ENCODE results near the gene GORASP1.

The GORASP1 gene

GRCh38 chr3:39098473-39099000 lies 8.9 kb downstream of the GORASP1 start:
- no peaks in the 10 kb centered on the region for H3K9me3 ChIP-seq (ENCODE audit: control insufficient read depth in 1 of 2, low read length in 2 of 2)
- peaks cover 0 to 11% of the 10 kb centered on the region in 2 donors for H3K4me1 ChIP-seq (ENCODE audit: control insufficient read depth in 1 of 2, insufficient read depth in 2 of 2, low read length in 2 of 2)
- H3K4me3 ChIP-seq (ENCODE audit: low read depth in 1 of 2, low read length in 2 of 2): no peak overlapping the region
- H3K27ac ChIP-seq (ENCODE audit: low read length): no peak overlapping the region
- H3K36me3 ChIP-seq (ENCODE audit: control insufficient read depth in 1 of 2, insufficient read depth in 2 of 2, low read length in 2 of 2): peaks cover 56 to 72% of the 10 kb centered on the region in 2 donors
- H3K27me3 ChIP-seq (ENCODE audit: low read depth, low read length): no peaks in the 10 kb centered on the region

DNA sequence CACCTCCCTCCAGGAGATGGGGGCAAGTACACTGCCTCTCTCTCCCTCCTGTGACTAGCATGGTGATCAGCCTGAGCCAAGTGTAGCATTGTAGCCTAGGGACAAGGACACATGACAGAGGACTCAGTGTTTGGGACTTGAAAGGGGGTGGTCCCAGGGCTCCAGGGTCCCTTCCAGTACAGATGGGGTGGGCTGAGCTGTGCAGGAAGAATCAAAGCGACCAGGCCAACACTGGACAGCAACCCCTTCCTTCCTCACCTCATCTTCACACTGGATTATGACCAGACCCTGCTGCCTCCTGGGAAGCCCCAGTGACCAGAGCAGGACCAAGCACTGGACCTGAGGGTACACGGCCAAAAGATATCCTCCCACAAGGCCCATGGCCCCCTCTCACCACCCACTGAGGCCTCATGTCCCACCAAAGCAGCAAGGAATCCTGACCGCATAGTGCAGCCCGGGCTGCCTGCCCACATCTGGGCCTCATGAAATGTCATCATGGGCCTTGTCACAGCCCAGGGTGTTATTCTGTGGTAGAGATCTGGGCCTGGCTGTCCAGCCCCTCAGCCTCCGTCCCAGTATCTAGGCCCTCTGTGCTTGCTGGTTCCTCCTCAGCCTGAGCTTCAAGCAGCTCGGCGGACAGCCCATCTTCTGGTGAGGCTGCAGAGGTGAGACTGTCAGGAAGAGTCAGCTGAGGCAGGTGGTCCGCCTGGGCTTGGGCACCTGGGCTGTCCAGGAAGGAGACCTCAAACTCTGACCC lies 9.5 kb downstream of the GORASP1 start:
- peaks cover 0 to 8% of the 10 kb centered on the region in 2 donors for H3K4me1 ChIP-seq (ENCODE audit: control insufficient read depth in 1 of 2, insufficient read depth in 2 of 2, low read length in 2 of 2)
- no peaks in the 10 kb centered on the region for H3K9me3 ChIP-seq (ENCODE audit: control insufficient read depth in 1 of 2, low read length in 2 of 2)
- H3K36me3 ChIP-seq (ENCODE audit: control insufficient read depth in 1 of 2, insufficient read depth in 2 of 2, low read length in 2 of 2): peaks cover 61 to 78% of the 10 kb centered on the region in 2 donors
- no peaks in the 10 kb centered on the region for H3K27me3 ChIP-seq (ENCODE audit: low read depth, low read length)
- no peak overlapping the region for H3K4me3 ChIP-seq (ENCODE audit: low read depth in 1 of 2, low read length in 2 of 2)
- no peak overlapping the region for H3K27ac ChIP-seq (ENCODE audit: low read length)

DNA sequence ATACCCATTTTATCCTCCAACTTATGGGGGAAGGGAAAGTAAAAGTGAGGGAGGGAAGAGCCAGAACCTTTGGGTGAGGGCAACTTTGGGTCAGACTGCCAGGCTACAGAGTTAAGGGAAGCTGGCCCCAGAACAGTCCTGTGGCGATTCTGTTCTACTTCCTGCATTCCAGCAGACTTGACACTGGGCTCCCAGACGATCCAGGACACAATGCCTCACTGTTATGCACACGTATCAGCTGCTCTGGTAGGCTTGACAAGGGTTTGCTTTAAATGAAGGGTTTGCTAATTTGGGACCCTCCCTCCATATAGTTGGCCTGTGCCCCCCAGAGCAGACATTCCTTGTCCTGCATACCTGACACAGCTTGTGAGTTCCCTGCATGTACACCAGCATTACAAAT lies 10.7 kb downstream of the GORASP1 start:
- no peak overlapping the region for H3K27ac ChIP-seq (ENCODE audit: low read length)

DNA sequence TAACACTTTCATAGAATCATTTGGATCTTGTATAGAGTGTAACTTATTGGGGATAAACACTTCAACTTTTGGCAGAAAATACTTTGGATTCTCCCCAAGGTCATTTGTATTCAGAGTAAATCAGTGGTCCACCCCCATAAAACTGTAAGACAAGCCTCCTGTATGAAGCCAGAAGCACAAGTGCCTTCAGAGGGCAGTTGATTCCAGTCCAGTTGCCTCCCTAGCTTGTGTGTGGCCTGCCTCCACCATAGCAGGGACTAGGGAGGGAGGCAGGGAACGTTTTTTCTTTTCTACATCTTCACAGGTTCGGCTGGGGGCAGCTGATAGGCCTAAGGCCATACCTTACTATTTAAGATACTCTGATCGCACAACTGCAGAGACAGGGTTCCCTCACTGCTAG lies 11.6 kb downstream of the GORASP1 start:
- Histone ChIP-seq H3K36me3 (ENCODE audit: control insufficient read depth in 1 of 2, insufficient read depth in 2 of 2, low read length in 2 of 2) (peaks cover 77 to 94% of the 10 kb centered on the region in 2 donors), H3K27me3 (ENCODE audit: low read depth, low read length) (no peaks in the 10 kb centered on the region), H3K4me3 (ENCODE audit: low read depth in 1 of 2, low read length in 2 of 2) (no peak overlapping the region), H3K27ac (ENCODE audit: low read length) (no peak overlapping the region), H3K4me1 (ENCODE audit: control insufficient read depth in 1 of 2, insufficient read depth in 2 of 2, low read length in 2 of 2) (no peaks in the 10 kb centered on the region), H3K9me3 (ENCODE audit: control insufficient read depth in 1 of 2, low read length in 2 of 2) (no peaks in the 10 kb centered on the region)

More for the DNA sequence above, 10.7 kb downstream of the GORASP1 start:
- Histone ChIP-seq H3K9me3 (ENCODE audit: control insufficient read depth in 1 of 2, low read length in 2 of 2) (no peaks in the 10 kb centered on the region), H3K36me3 (ENCODE audit: control insufficient read depth in 1 of 2, insufficient read depth in 2 of 2, low read length in 2 of 2) (peaks cover 70 to 88% of the 10 kb centered on the region in 2 donors), H3K27me3 (ENCODE audit: low read depth, low read length) (no peaks in the 10 kb centered on the region), H3K4me1 (ENCODE audit: control insufficient read depth in 1 of 2, insufficient read depth in 2 of 2, low read length in 2 of 2) (peaks cover 0 to 6% of the 10 kb centered on the region in 2 donors), H3K4me3 (ENCODE audit: low read depth in 1 of 2, low read length in 2 of 2) (no peak overlapping the region)

- Histone ChIP-seq H3K36me3 (ENCODE audit: control insufficient read depth in 1 of 2, insufficient read depth in 2 of 2, low read length in 2 of 2) (peaks cover 78 to 92% of the 10 kb centered on the region in 2 donors), H3K27ac (ENCODE audit: low read length) (no peak overlapping the region)
Measured at GRCh38 chr3:39094851-39095677, 12.4 kb downstream of the GORASP1 start.

DNA sequence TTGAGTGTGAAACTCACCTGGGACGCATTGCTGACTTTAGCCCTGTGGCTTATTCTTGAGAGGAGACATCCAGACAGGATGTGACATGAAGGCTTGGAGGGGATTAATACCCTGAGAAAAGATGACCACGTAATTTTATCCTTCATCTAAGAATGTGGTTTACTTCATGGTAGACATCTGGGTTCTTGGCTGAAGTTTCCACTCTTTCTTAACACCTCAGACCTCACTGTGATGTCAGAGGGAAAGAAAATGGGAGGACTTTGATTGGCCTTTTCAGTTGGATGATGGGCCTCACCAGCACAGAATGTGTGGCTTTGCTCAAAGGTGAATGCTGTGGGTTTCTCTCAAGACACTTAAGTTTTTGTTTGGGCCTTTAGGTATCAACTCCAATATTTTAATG lies 16.5 kb downstream of the GORASP1 start:
- Histone ChIP-seq H3K27ac (ENCODE audit: low read length) (no peak overlapping the region), H3K4me1 (ENCODE audit: control insufficient read depth in 1 of 2, insufficient read depth in 2 of 2, low read length in 2 of 2) (no peaks in the 10 kb centered on the region), H3K4me3 (ENCODE audit: low read depth in 1 of 2, low read length in 2 of 2) (no peak overlapping the region), H3K27me3 (ENCODE audit: low read depth, low read length) (no peaks in the 10 kb centered on the region), H3K9me3 (ENCODE audit: control insufficient read depth in 1 of 2, low read length in 2 of 2) (no peaks in the 10 kb centered on the region), H3K36me3 (ENCODE audit: control insufficient read depth in 1 of 2, insufficient read depth in 2 of 2, low read length in 2 of 2) (peaks cover 81 to 88% of the 10 kb centered on the region in 2 donors)

More at GRCh38 chr3:39094851-39095677, 12.4 kb downstream of the GORASP1 start:
- H3K4me3 ChIP-seq (ENCODE audit: low read depth in 1 of 2, low read length in 2 of 2): no peak overlapping the region
- no peaks in the 10 kb centered on the region for H3K4me1 ChIP-seq (ENCODE audit: control insufficient read depth in 1 of 2, insufficient read depth in 2 of 2, low read length in 2 of 2)
- H3K27me3 ChIP-seq (ENCODE audit: low read depth, low read length): no peaks in the 10 kb centered on the region
- no peaks in the 10 kb centered on the region for H3K9me3 ChIP-seq (ENCODE audit: control insufficient read depth in 1 of 2, low read length in 2 of 2)

DNA sequence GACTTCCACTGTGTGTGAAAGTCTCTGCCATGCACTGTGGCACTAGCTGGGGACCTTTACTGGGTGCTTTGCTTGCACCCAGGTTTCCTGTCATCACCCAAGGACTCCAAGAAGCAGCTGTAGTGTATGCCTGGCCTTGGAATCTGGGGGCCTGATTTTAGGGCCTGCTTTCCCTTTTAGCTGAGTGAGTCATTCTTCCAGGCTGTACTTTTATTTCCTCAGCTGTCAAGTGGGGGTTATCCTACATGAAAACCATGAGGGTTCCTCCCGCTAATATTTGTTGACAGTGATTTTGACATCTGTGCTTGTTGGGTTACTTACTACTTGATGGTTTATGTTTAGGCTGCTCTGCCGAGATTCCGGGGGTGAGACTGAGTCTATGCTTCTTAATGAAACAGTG lies 18.5 kb downstream of the GORASP1 start:
- H3K36me3 ChIP-seq (ENCODE audit: control insufficient read depth in 1 of 2, insufficient read depth in 2 of 2, low read length in 2 of 2): peaks cover 65 to 81% of the 10 kb centered on the region in 2 donors
- no peak overlapping the region for H3K27ac ChIP-seq (ENCODE audit: low read length)
- H3K27me3 ChIP-seq (ENCODE audit: low read depth, low read length): no peaks in the 10 kb centered on the region
- H3K4me3 ChIP-seq (ENCODE audit: low read depth in 1 of 2, low read length in 2 of 2): no peak overlapping the region
- H3K9me3 ChIP-seq (ENCODE audit: control insufficient read depth in 1 of 2, low read length in 2 of 2): no peaks in the 10 kb centered on the region
- no peaks in the 10 kb centered on the region for H3K4me1 ChIP-seq (ENCODE audit: control insufficient read depth in 1 of 2, insufficient read depth in 2 of 2, low read length in 2 of 2)

DNA sequence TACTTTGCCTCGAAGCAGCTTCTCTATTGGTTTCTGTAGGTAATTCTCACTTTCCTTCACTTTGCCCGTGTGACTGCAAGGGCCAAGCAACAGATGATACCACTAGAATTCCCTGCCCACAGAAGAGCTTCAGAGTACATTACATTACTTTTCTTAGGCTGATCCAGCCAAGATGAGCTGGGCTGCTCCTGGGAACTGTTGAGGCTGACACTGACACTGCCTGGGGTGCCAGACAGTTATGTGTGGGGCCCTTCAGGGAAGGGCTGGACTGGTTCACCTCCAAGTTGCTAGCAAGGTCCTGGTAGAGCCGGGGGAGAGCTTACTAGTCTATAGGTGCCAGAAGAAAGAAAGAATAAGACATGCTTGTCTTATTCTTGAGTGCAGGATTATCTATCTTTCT lies 19.0 kb downstream of the GORASP1 start:
- peaks cover 65 to 81% of the 10 kb centered on the region in 2 donors for H3K36me3 ChIP-seq (ENCODE audit: control insufficient read depth in 1 of 2, insufficient read depth in 2 of 2, low read length in 2 of 2)

GRCh38 chr3:39086144-39086543 lies 21.3 kb downstream of the GORASP1 start:
- no peaks in the 10 kb centered on the region for H3K9me3 ChIP-seq (ENCODE audit: control insufficient read depth in 1 of 2, low read length in 2 of 2)
- no peaks in the 10 kb centered on the region for H3K27me3 ChIP-seq (ENCODE audit: low read depth, low read length)
- no peak overlapping the region for H3K4me3 ChIP-seq (ENCODE audit: low read depth in 1 of 2, low read length in 2 of 2)
- no peaks in the 10 kb centered on the region for H3K4me1 ChIP-seq (ENCODE audit: control insufficient read depth in 1 of 2, insufficient read depth in 2 of 2, low read length in 2 of 2)
- no peak overlapping the region for H3K27ac ChIP-seq (ENCODE audit: low read length)
- peaks cover 50 to 68% of the 10 kb centered on the region in 2 donors for H3K36me3 ChIP-seq (ENCODE audit: control insufficient read depth in 1 of 2, insufficient read depth in 2 of 2, low read length in 2 of 2)

More for the DNA sequence above, 19.0 kb downstream of the GORASP1 start:
- Histone ChIP-seq H3K4me1 (ENCODE audit: control insufficient read depth in 1 of 2, insufficient read depth in 2 of 2, low read length in 2 of 2) (no peaks in the 10 kb centered on the region), H3K27me3 (ENCODE audit: low read depth, low read length) (no peaks in the 10 kb centered on the region), H3K27ac (ENCODE audit: low read length) (no peak overlapping the region), H3K4me3 (ENCODE audit: low read depth in 1 of 2, low read length in 2 of 2) (no peak overlapping the region), H3K9me3 (ENCODE audit: control insufficient read depth in 1 of 2, low read length in 2 of 2) (no peaks in the 10 kb centered on the region)

DNA sequence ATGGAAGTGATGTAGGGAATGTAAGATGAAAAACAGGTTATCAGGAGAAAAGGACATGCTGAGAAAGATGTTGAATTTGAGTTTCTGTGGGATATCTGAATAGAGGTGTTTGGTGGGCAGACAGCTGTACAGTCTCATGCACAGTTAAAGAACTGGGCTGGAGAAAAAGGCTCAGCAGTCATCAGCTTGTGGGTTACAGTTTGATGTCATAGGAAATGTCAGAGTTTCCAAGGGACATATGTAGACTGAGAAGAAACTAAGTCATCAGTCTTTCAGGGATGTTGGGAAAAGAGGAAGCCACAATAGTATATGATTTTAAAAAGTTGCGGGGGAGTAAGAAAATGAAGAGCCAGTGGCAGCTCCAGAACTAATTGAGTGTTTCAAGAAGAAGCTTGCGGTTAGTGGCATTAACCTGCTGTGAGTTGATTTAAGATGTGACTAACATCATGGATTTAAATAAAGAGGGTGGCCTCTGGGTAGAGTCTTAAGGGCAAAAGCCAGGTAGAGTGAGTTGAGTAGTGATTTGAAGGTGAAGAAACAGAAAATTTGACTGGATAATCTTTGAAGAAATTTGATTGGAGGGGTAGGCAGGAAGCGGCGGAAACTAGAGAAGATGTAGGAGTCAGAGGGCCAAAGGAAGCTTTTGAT lies 24.6 kb downstream of the GORASP1 start:
- H3K36me3 ChIP-seq (ENCODE audit: control insufficient read depth in 1 of 2, insufficient read depth in 2 of 2, low read length in 2 of 2): peaks cover 26 to 56% of the 10 kb centered on the region in 2 donors
- no peaks in the 10 kb centered on the region for H3K4me1 ChIP-seq (ENCODE audit: control insufficient read depth in 1 of 2, insufficient read depth in 2 of 2, low read length in 2 of 2)
- H3K4me3 ChIP-seq (ENCODE audit: low read depth in 1 of 2, low read length in 2 of 2): no peak overlapping the region
- H3K27me3 ChIP-seq (ENCODE audit: low read depth, low read length): no peaks in the 10 kb centered on the region
- no peaks in the 10 kb centered on the region for H3K9me3 ChIP-seq (ENCODE audit: control insufficient read depth in 1 of 2, low read length in 2 of 2)
- H3K27ac ChIP-seq (ENCODE audit: low read length): no peak overlapping the region

DNA sequence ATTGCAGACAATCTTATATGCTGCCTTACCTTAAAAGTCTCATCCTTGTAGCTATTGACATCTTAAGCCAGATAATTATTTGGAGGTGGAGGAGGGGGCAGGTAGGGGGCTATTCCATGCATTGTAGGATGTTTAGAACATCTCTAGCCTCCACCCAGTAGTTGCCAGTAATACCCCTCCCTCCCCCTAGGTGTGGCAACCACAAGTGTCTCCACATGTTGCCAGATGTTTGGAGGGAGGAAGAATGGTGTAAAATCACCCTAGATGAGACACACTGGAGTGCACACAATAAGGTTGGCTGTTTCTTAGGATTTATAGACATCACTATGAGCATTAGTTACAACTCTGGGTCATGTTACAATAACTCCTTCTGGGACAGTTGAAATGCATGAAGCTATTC lies 27.4 kb downstream of the GORASP1 start:
- H3K4me1 ChIP-seq (ENCODE audit: control insufficient read depth in 1 of 2, insufficient read depth in 2 of 2, low read length in 2 of 2): no peaks in the 10 kb centered on the region
- H3K9me3 ChIP-seq (ENCODE audit: control insufficient read depth in 1 of 2, low read length in 2 of 2): no peaks in the 10 kb centered on the region
- no peak overlapping the region for H3K27ac ChIP-seq (ENCODE audit: low read length)
- H3K4me3 ChIP-seq (ENCODE audit: low read depth in 1 of 2, low read length in 2 of 2): no peak overlapping the region
- no peaks in the 10 kb centered on the region for H3K27me3 ChIP-seq (ENCODE audit: low read depth, low read length)
- peaks cover 30 to 55% of the 10 kb centered on the region in 2 donors for H3K36me3 ChIP-seq (ENCODE audit: control insufficient read depth in 1 of 2, insufficient read depth in 2 of 2, low read length in 2 of 2)
